Mesendoderm (in vitro differentiated cells): ENCODE data around the gene PRPSAP2.

Experiments
- DNase-seq: peaks from one replicate; pipeline ENCODE4 v3.0.0; 2013
- H2AK5ac ChIP-seq: 2 replicates; pipeline ENCODE4 v1.6.1; 2013; ENCODE audit warnings: low read length, inconsistent platforms
- H2BK120ac ChIP-seq: 2 replicates; pipeline ENCODE4 v1.6.1; 2013; ENCODE audit warnings: low read depth, mild to moderate bottlenecking, low read length, moderate library complexity, mixed read lengths
- H2BK15ac ChIP-seq: replicated peaks from 2 replicates; pipeline ENCODE4 v1.6.1; 2013; ENCODE audit warnings: low read depth, mild to moderate bottlenecking, moderate library complexity
- H2BK5ac ChIP-seq: 2 replicates; pipeline ENCODE4 v1.6.1; 2013; ENCODE audit warnings: low read length, inconsistent platforms
- H3K18ac ChIP-seq: 2 replicates; pipeline ENCODE4 v1.6.1; 2013; ENCODE audit warnings: mild to moderate bottlenecking, low read length, mixed read lengths
- H3K23ac ChIP-seq: one replicate; pipeline ENCODE4 v1.6.1; 2013; ENCODE audit warnings: low read length
- H3K27ac ChIP-seq: 2 replicates; pipeline ENCODE4 v1.5.1; 2013; ENCODE audit warnings: low read depth, mild to moderate bottlenecking, inconsistent platforms, low read length, moderate library complexity
- H3K27me3 ChIP-seq: 2 replicates; pipeline ENCODE4 v1.6.1; 2013; ENCODE audit warnings: low read length, control low read depth, mild to moderate bottlenecking, inconsistent platforms; ENCODE audit not compliant: insufficient read depth, poor library complexity
- H3K36me3 ChIP-seq: 2 replicates; pipeline ENCODE4 v1.6.1; 2013; ENCODE audit warnings: low read length, inconsistent platforms; ENCODE audit not compliant: control insufficient read depth, insufficient read depth
- H3K4ac ChIP-seq: one replicate; pipeline ENCODE4 v1.6.1; 2013; ENCODE audit warnings: low read depth, mild to moderate bottlenecking, low read length, moderate library complexity
- H3K4me1 ChIP-seq: 2 replicates; pipeline ENCODE4 v1.6.1; 2013; ENCODE audit warnings: low read depth, low read length, inconsistent platforms; ENCODE audit not compliant: control insufficient read depth
- H3K4me2 ChIP-seq: 2 replicates; pipeline ENCODE4 v1.6.1; 2013; ENCODE audit warnings: low read length
- H3K4me3 ChIP-seq: 2 replicates; pipeline ENCODE4 v1.5.1; 2013; ENCODE audit warnings: mild to moderate bottlenecking, low read length
- H3K56ac ChIP-seq: one replicate; pipeline ENCODE4 v1.6.1; 2013; ENCODE audit warnings: low read length
- H3K79me1 ChIP-seq: 2 replicates; pipeline ENCODE4 v1.6.1; 2013; ENCODE audit warnings: low read length, inconsistent platforms
- H3K79me2 ChIP-seq: 2 replicates; pipeline ENCODE4 v1.6.1; 2013; ENCODE audit warnings: mild to moderate bottlenecking, low read length; ENCODE audit not compliant: control insufficient read depth, insufficient read depth
- H3K9ac ChIP-seq: 2 replicates; pipeline ENCODE4 v1.6.1; 2013; ENCODE audit warnings: low read length, inconsistent platforms
- H4K5ac ChIP-seq: one replicate; pipeline ENCODE4 v1.6.1; 2013; ENCODE audit warnings: low read length
- H4K8ac ChIP-seq: one replicate; pipeline ENCODE4 v1.6.1; 2013; ENCODE audit warnings: low read depth, mild to moderate bottlenecking, control low read depth, low read length, moderate library complexity
- WGBS: extraction: QIAGEN DNeasy Blood & Tissue Kit; methylation state at CpG from one replicate; pipeline ENCODE4 v1.1.7; 2013; ENCODE audit warnings: low lambda C conversion rate, missing lambda C conversion rate; ENCODE audit not compliant: insufficient coverage; ENCODE audit errors: extremely low coverage; 5-methylcytosine and 5-hydroxymethylcytosine counted together

The PRPSAP2 gene

GRCh38 chr17:18976201-18976600 lies 118.3 kb downstream of the PRPSAP2 start:
- no peak for DNase-seq
- Histone ChIP-seq H3K56ac (no peak overlapping the region), H3K9ac (no peak overlapping the region), H3K27ac (no peak overlapping the region), H2BK120ac (no peak overlapping the region), H2BK5ac (no peak overlapping the region), H3K4me3 (no peak overlapping the region), H3K79me1 (no peaks in the 10 kb centered on the region), H3K4me2 (no peak overlapping the region), H3K36me3 (peaks cover 6% of the 10 kb centered on the region), H3K18ac (no peak overlapping the region), H3K4me1 (no peaks in the 10 kb centered on the region), H3K79me2 (no peaks in the 10 kb centered on the region), H2AK5ac (no peak overlapping the region), H3K27me3 (no peaks in the 10 kb centered on the region), H4K8ac (no peak overlapping the region), H3K23ac (no peak overlapping the region), H4K5ac (no peak overlapping the region), H2BK15ac (no peak overlapping the region), H3K4ac (no peak overlapping the region)
- no CpG with 5 or more reads among the region's 4 CpGs for WGBS

GRCh38 chr17:18977021-18977420 lies 119.1 kb downstream of the PRPSAP2 start:
- Histone ChIP-seq H2BK15ac (no peak overlapping the region), H3K56ac (no peak overlapping the region), H3K27me3 (no peaks in the 10 kb centered on the region), H2BK5ac (no peak overlapping the region), H3K9ac (no peak overlapping the region), H3K23ac (no peak overlapping the region), H3K4me1 (no peaks in the 10 kb centered on the region), H3K27ac (no peak overlapping the region), H3K36me3 (peaks cover 6% of the 10 kb centered on the region), H3K79me2 (no peaks in the 10 kb centered on the region), H3K4ac (no peak overlapping the region), H3K4me3 (no peak overlapping the region), H3K79me1 (no peaks in the 10 kb centered on the region), H2BK120ac (no peak overlapping the region), H4K5ac (no peak overlapping the region), H2AK5ac (no peak overlapping the region), H3K4me2 (no peak overlapping the region), H4K8ac (no peak overlapping the region), H3K18ac (no peak overlapping the region)
- no peak for DNase-seq
- no CpG with 5 or more reads among the region's 4 CpGs for WGBS

- H3K9ac ChIP-seq, result no peak overlapping the region
- WGBS, result no CpG with 5 or more reads among the region's 19 CpGs
- no peak overlapping the region for H3K4me3 ChIP-seq
- no peak overlapping the region for H2BK120ac ChIP-seq
- peaks cover 6% of the 10 kb centered on the region for H3K36me3 ChIP-seq
- H3K23ac ChIP-seq, result no peak overlapping the region
- no peak for DNase-seq
- no peak overlapping the region for H3K4me2 ChIP-seq
- H3K79me2 ChIP-seq, result no peaks in the 10 kb centered on the region
- no peak overlapping the region for H3K4ac ChIP-seq
- H3K4me1 ChIP-seq, result no peaks in the 10 kb centered on the region
- H2AK5ac ChIP-seq, result no peak overlapping the region
- no peak overlapping the region for H4K5ac ChIP-seq
- H3K18ac ChIP-seq, result no peak overlapping the region
- H3K27me3 ChIP-seq, result no peaks in the 10 kb centered on the region
- H3K56ac ChIP-seq, result no peak overlapping the region
- H2BK15ac ChIP-seq, result no peak overlapping the region
- no peak overlapping the region for H4K8ac ChIP-seq
- no peak overlapping the region for H3K27ac ChIP-seq
- H3K79me1 ChIP-seq, result no peaks in the 10 kb centered on the region
- H2BK5ac ChIP-seq, result no peak overlapping the region
These were observed 119.7 kb downstream of the PRPSAP2 start for GRCh38 chr17:18977646-18978045.

GRCh38 chr17:18978050-18978449 lies 120.1 kb downstream of the PRPSAP2 start:
- no peak overlapping the region for H3K56ac ChIP-seq
- H3K4me2 ChIP-seq, result no peak overlapping the region
- DNase-seq, result no peak
- no peak overlapping the region for H2BK120ac ChIP-seq
- H4K8ac ChIP-seq, result no peak overlapping the region
- H3K4me1 ChIP-seq, result no peaks in the 10 kb centered on the region
- H3K18ac ChIP-seq, result no peak overlapping the region
- no peak overlapping the region for H2AK5ac ChIP-seq
- no peak overlapping the region for H3K27ac ChIP-seq
- H4K5ac ChIP-seq, result no peak overlapping the region
- H3K4ac ChIP-seq, result no peak overlapping the region
- no peak overlapping the region for H2BK15ac ChIP-seq
- H3K23ac ChIP-seq, result no peak overlapping the region
- H3K9ac ChIP-seq, result no peak overlapping the region
- H3K4me3 ChIP-seq, result no peak overlapping the region
- H3K79me2 ChIP-seq, result no peaks in the 10 kb centered on the region
- no peak overlapping the region for H2BK5ac ChIP-seq
- H3K27me3 ChIP-seq, result no peaks in the 10 kb centered on the region
- H3K36me3 ChIP-seq, result peaks cover 6% of the 10 kb centered on the region
- no peaks in the 10 kb centered on the region for H3K79me1 ChIP-seq
- no CpG with 5 or more reads among the region's 13 CpGs for WGBS

- Histone ChIP-seq H3K4me1 (no peaks in the 10 kb centered on the region), H2AK5ac (no peak overlapping the region), H3K9ac (no peak overlapping the region), H3K4me3 (no peak overlapping the region), H4K5ac (no peak overlapping the region), H3K79me1 (no peaks in the 10 kb centered on the region), H2BK120ac (no peak overlapping the region), H3K27me3 (no peaks in the 10 kb centered on the region), H3K4me2 (no peak overlapping the region), H3K27ac (no peak overlapping the region), H2BK5ac (no peak overlapping the region), H3K23ac (no peak overlapping the region), H3K79me2 (no peaks in the 10 kb centered on the region), H3K4ac (no peak overlapping the region), H3K36me3 (peaks cover 6% of the 10 kb centered on the region), H3K18ac (no peak overlapping the region), H3K56ac (no peak overlapping the region), H2BK15ac (no peak overlapping the region), H4K8ac (no peak overlapping the region)
- no peak for DNase-seq
- no CpG with 5 or more reads among the region's 17 CpGs for WGBS
These were observed 120.7 kb downstream of the PRPSAP2 start for GRCh38 chr17:18978655-18979054.
